Activated B cell treated with CpG ODN at 0.5 μM for 24 hours (primary cell): ENCODE measurements around the gene NXPE3. TPM values are rescaled to one million over a fixed set of nuclear protein-coding genes. Genes with fewer than 3 reads are reported as not detected.
"Not testable (repeated sequence)": the region's sequence is repeated elsewhere in the genome, so short reads cannot be mapped to it uniquely, and the experiment has no call there.

ENCODE experiments used
- ATAC-seq: fragments of 200-7000 bp; cut with Tn5 transposase; one replicate; pipeline ENCODE4 v1.10.0; 2021; ENCODE audit warnings: low read depth, mild to moderate bottlenecking, moderate library complexity
- CTCF ChIA-PET: fragments of 350-600 bp; sonication (Branson Sonifier 250); formaldehyde crosslinking; loops from one replicate; lab custom pipeline; 2021; ENCODE audit warnings: antibody characterized with exemption; lab: Charles Lee
- POLR2A ChIA-PET: fragments of 350-600 bp; sonication (Branson Sonifier 250); formaldehyde crosslinking; loops from one replicate; lab custom pipeline; 2021; ENCODE audit warnings: antibody characterized with exemption; lab: Charles Lee
- DNase-seq: peaks from one replicate; pipeline ENCODE4 v3.0.0; 2022
- H3K27ac Mint-ChIP-seq: one replicate; pipeline ENCODE4 v1.8.0; 2020; ENCODE audit warnings: mixed read lengths
- H3K27me3 Mint-ChIP-seq: one replicate; pipeline ENCODE4 v1.8.0; 2021; ENCODE audit warnings: mixed read lengths
- H3K36me3 Mint-ChIP-seq: one replicate; pipeline ENCODE4 v1.8.0; 2021; ENCODE audit warnings: low read depth, mixed read lengths
- H3K4me1 Mint-ChIP-seq: one replicate; pipeline ENCODE4 v1.8.0; 2021; ENCODE audit warnings: mixed read lengths
- H3K4me3 Mint-ChIP-seq: one replicate; pipeline ENCODE4 v1.8.0; 2020; ENCODE audit warnings: mild to moderate bottlenecking, mixed read lengths
- H3K9me3 Mint-ChIP-seq: one replicate; pipeline ENCODE4 v1.8.0; 2020; ENCODE audit warnings: mixed read lengths
- CTCF ChIP-seq: fragments of 200-600 bp; IDR thresholded peaks from one replicate; pipeline ENCODE4 v1.8.0; 2022; ENCODE audit warnings: antibody characterized with exemption, mild to moderate bottlenecking
- intact Hi-C: fragments of 100-400 bp; cut with micrococcal nuclease; formaldehyde crosslinking; loops from one replicate; pipeline ENCODE4 v1.15.1; 2024
- total RNA-seq: library from RNA; stranded (reverse); gene quantifications from 2 replicates; pipeline ENCODE4 v1.2.3, GENCODE V29; 2022

The NXPE3 gene
- total RNA-seq, result 15.8 and 16.0 TPM in 2 replicates

- intact Hi-C loops, result loop anchor here (1.0 to 5.0 kb wide), 7 partner anchors 12 to 1517 kb away; partner anchors contain the start of genes CEP97, RPL24, TBC1D23 and TFG
- TF ChIP-seq CTCF, result no peak
- DNase-seq, result peak; percentile 94
- peaks cover 31% of the 10 kb centered on the region for H3K4me1 Mint-ChIP-seq
- CTCF ChIA-PET, result interaction anchor here (1.0 to 1.6 kb wide), 5 partner anchors 16 to 446 kb away, joined by 3 to 5 read pairs (median 4); partner anchors contain the start of gene CEP97
- peak; percentile 92 for ATAC-seq
- peak within 1 kb of the TSS; percentile 87 for H3K4me3 Mint-ChIP-seq
- peaks cover 22% of the 10 kb centered on the region for H3K36me3 Mint-ChIP-seq
- H3K27ac Mint-ChIP-seq, result peak within 1 kb of the TSS; percentile 94
- POLR2A ChIA-PET, result interaction anchor here (0.6 to 1.9 kb wide), 19 partner anchors 8 to 218 kb away, joined by 3 to 17 read pairs (median 5); partner anchors contain the start of genes CEP97, NFKBIZ, PCNP and RPL24
- H3K27me3 Mint-ChIP-seq, result no peaks in the 10 kb centered on the region
- H3K9me3 Mint-ChIP-seq, result no peaks in the 10 kb centered on the region
Observed at GRCh38 chr3:101779047-101779821, at the start of gene NXPE3. NXPE3 (plus strand) TSS chr3:101779211; CDS start chr3:101785597, 6,386 bp downstream.

GRCh38 chr3:101729586-101729985, 49.4 kb upstream of the NXPE3 start:
- H3K27me3 Mint-ChIP-seq, result no peaks in the 10 kb centered on the region
- DNase-seq, result no peak
- peaks cover 8% of the 10 kb centered on the region for H3K4me1 Mint-ChIP-seq
- POLR2A ChIA-PET, result no interaction called here
- TF ChIP-seq CTCF, result no peak
- no peak for ATAC-seq
- CTCF ChIA-PET, result no interaction called here
- no peak overlapping the region for H3K27ac Mint-ChIP-seq
- H3K9me3 Mint-ChIP-seq, result no peaks in the 10 kb centered on the region
- H3K4me3 Mint-ChIP-seq, result no peak overlapping the region
- H3K36me3 Mint-ChIP-seq, result peaks cover 60% of the 10 kb centered on the region
- intact Hi-C loops, result loop anchor here (10.0 kb wide), 1 partner anchor 1685 kb away; no protein-coding TSS in a partner anchor

- no peak for ATAC-seq
- H3K4me1 Mint-ChIP-seq, result peaks cover 3% of the 10 kb centered on the region
- TF ChIP-seq CTCF, result no peak
- no peaks in the 10 kb centered on the region for H3K9me3 Mint-ChIP-seq
- no peak overlapping the region for H3K27ac Mint-ChIP-seq
- H3K36me3 Mint-ChIP-seq, result peaks cover 65% of the 10 kb centered on the region
- intact Hi-C loops, result no loop called here
- H3K4me3 Mint-ChIP-seq, result no peak overlapping the region
- POLR2A ChIA-PET, result no interaction called here
- no peaks in the 10 kb centered on the region for H3K27me3 Mint-ChIP-seq
- CTCF ChIA-PET, result no interaction called here
- no peak for DNase-seq
Observed at GRCh38 chr3:101730839-101731238, 48.2 kb upstream of the NXPE3 start.

- Mint-ChIP-seq H3K4me1 (no peaks in the 10 kb centered on the region), H3K27ac (no peak overlapping the region), H3K27me3 (no peaks in the 10 kb centered on the region), H3K36me3 (peaks cover 79% of the 10 kb centered on the region), H3K9me3 (no peaks in the 10 kb centered on the region), H3K4me3 (no peak overlapping the region)
- no peak for DNase-seq
- intact Hi-C loops, result no loop called here
- no peak for TF ChIP-seq CTCF
- no peak for ATAC-seq
- ChIA-PET POLR2A (interaction anchor here (1.6 kb wide), 1 partner anchor 47 kb away, joined by 4 read pairs; the partner anchor contains the start of gene NXPE3), CTCF (no interaction called here)
Observed at GRCh38 chr3:101732240-101732641, 46.8 kb upstream of the NXPE3 start.

GRCh38 chr3:101735833-101736232, 43.2 kb upstream of the NXPE3 start:
- Mint-ChIP-seq H3K36me3 (peaks cover 68% of the 10 kb centered on the region), H3K27ac (no peak overlapping the region), H3K4me1 (no peaks in the 10 kb centered on the region), H3K27me3 (no peaks in the 10 kb centered on the region), H3K9me3 (no peaks in the 10 kb centered on the region), H3K4me3 (no peak overlapping the region)
- no peak for TF ChIP-seq CTCF
- ATAC-seq (no peak), DNase-seq (no peak)
- POLR2A ChIA-PET, result interaction anchor here (0.6 kb wide), 1 partner anchor 106 kb away, joined by 3 read pairs; no protein-coding TSS in a partner anchor
- CTCF ChIA-PET, result no interaction called here
- intact Hi-C loops, result no loop called here

- POLR2A ChIA-PET, H3K4me3 Mint-ChIP-seq, H3K9me3 Mint-ChIP-seq, H3K27me3 Mint-ChIP-seq, intact Hi-C loops, ATAC-seq, H3K4me1 Mint-ChIP-seq, H3K27ac Mint-ChIP-seq, CTCF ChIA-PET, DNase-seq: not testable (repeated sequence)
- H3K36me3 Mint-ChIP-seq, result peaks cover 26% of the 10 kb centered on the region
Observed at GRCh38 chr3:101741914-101742313, 37.1 kb upstream of the NXPE3 start.
